GM23338 (cell line): Measurements from ENCODE around the gene CDYL. TPM values are rescaled to one million over a fixed set of nuclear protein-coding genes. Genes with fewer than 3 reads are reported as not detected.

Source experiments
- ATAC-seq: fragments of 200-7000 bp; cut with Tn5 transposase; 3 replicates; pipeline ENCODE4 v1.9.1; 2020
- DNase-seq: peaks from one replicate; pipeline ENCODE4 v3.0.0-alpha.2; 2015; ENCODE audit warnings: low spot score
- H2AFZ ChIP-seq: fragments of 200-600 bp; sonication (generic); 2 replicates; pipeline ENCODE4 v1.8.0; 2016; ENCODE audit warnings: antibody characterized with exemption, mild to moderate bottlenecking, moderate library complexity
- H3F3A ChIP-seq: fragments of 200-600 bp; sonication (generic); replicated peaks from 2 replicates; pipeline ENCODE4 v1.8.0; 2017; ENCODE audit warnings: antibody characterized with exemption, mixed run types, low read depth
- H3K27ac ChIP-seq: fragments of 200-600 bp; sonication (generic); 2 replicates; pipeline ENCODE4 v1.6.1; 2016; ENCODE audit warnings: low read depth
- H3K27me3 ChIP-seq: fragments of 200-600 bp; sonication (generic); 2 replicates; pipeline ENCODE4 v1.8.0; 2016; ENCODE audit warnings: mild to moderate bottlenecking, mixed run types, moderate library complexity; ENCODE audit not compliant: insufficient read depth
- H3K36me3 ChIP-seq: fragments of 200-600 bp; sonication (generic); 2 replicates; pipeline ENCODE4 v1.8.0; 2016; ENCODE audit warnings: mild to moderate bottlenecking; ENCODE audit not compliant: insufficient read depth
- H3K4me1 ChIP-seq: fragments of 200-600 bp; sonication (generic); 2 replicates; pipeline ENCODE4 v1.8.0; 2016; ENCODE audit warnings: mild to moderate bottlenecking, moderate library complexity; ENCODE audit not compliant: insufficient read depth
- H3K4me2 ChIP-seq: fragments of 200-600 bp; sonication (generic); 2 replicates; pipeline ENCODE4 v1.7.1; 2017; ENCODE audit warnings: mixed run types
- H3K4me3 ChIP-seq: fragments of 200-600 bp; sonication (generic); 2 replicates; pipeline ENCODE4 v1.6.1; 2016; ENCODE audit warnings: mixed run types
- H3K79me2 ChIP-seq: fragments of 200-600 bp; sonication (generic); replicated peaks from 2 replicates; pipeline ENCODE4 v1.8.0; 2017; ENCODE audit warnings: mild to moderate bottlenecking; ENCODE audit not compliant: insufficient read depth
- H3K9me2 ChIP-seq: fragments of 200-600 bp; sonication (generic); 2 replicates; pipeline ENCODE4 v1.8.0; 2017; ENCODE audit not compliant: insufficient read depth
- H4K20me1 ChIP-seq: fragments of 200-600 bp; sonication (generic); replicated peaks from 2 replicates; pipeline ENCODE4 v1.8.0; 2017; ENCODE audit warnings: mild to moderate bottlenecking; ENCODE audit not compliant: insufficient read depth
- H3K27ac Mint-ChIP-seq: 2 replicates; pipeline ENCODE4 v1.8.0; 2020; ENCODE audit warnings: inconsistent platforms, mild to moderate bottlenecking, moderate library complexity, mixed read lengths
- H3K27me3 Mint-ChIP-seq: 3 replicates; pipeline ENCODE4 v1.8.0; 2022; ENCODE audit warnings: low read depth, mild to moderate bottlenecking, moderate library complexity, mixed read lengths, inconsistent platforms; ENCODE audit not compliant: insufficient read depth, poor library complexity
- H3K36me3 Mint-ChIP-seq: 3 replicates; pipeline ENCODE4 v1.8.0; 2021; ENCODE audit warnings: low read depth, mild to moderate bottlenecking, inconsistent platforms, moderate library complexity, mixed read lengths
- H3K4me1 Mint-ChIP-seq: 3 replicates; pipeline ENCODE4 v1.8.0; 2020; ENCODE audit warnings: mild to moderate bottlenecking, inconsistent platforms, mixed read lengths
- H3K4me3 Mint-ChIP-seq: 3 replicates; pipeline ENCODE4 v1.8.0; 2021; ENCODE audit warnings: moderate library complexity, mild to moderate bottlenecking, inconsistent platforms, mixed read lengths
- H3K9me3 Mint-ChIP-seq: 3 replicates; pipeline ENCODE4 v1.8.0; 2020; ENCODE audit warnings: moderate library complexity, mild to moderate bottlenecking, inconsistent platforms, mixed read lengths
- CREB1 ChIP-seq: fragments of 250-450 bp; sonication (Bioruptor Pico); IDR thresholded peaks from 2 replicates; pipeline ENCODE4 v1.5.0; 2020; ENCODE audit warnings: low read depth, mild to moderate bottlenecking, moderate library complexity
- CTCF ChIP-seq, 2 experiments: fragments of 200-600 bp in 1 of 2; sonication (generic) in 1 of 2; conservative IDR thresholded peaks; 2 replicates each; pipeline versions ENCODE4 v1.5.1 to v1.6.1; 2016 to 2017; ENCODE audit warnings: antibody characterized with exemption in 2 of 2, low read depth in 2 of 2, mild to moderate bottlenecking in 2 of 2, moderate library complexity in 1 of 2
- ETS1 ChIP-seq: IDR thresholded peaks from 2 replicates; pipeline ENCODE4 v1.6.1; 2016; ENCODE audit warnings: antibody characterized with exemption
- EZH2 ChIP-seq: fragments of 200-600 bp; sonication (generic); IDR thresholded peaks from one replicate; pipeline ENCODE4 v1.8.0; 2017; ENCODE audit warnings: antibody characterized with exemption, mild to moderate bottlenecking, low read depth; ENCODE audit not compliant: unreplicated experiment
- EZH2phosphoT487 ChIP-seq: fragments of 200-600 bp; sonication (generic); IDR thresholded peaks from one replicate; pipeline ENCODE4 v1.8.1; 2018; ENCODE audit warnings: antibody characterized with exemption; ENCODE audit not compliant: unreplicated experiment
- JUNB ChIP-seq: IDR thresholded peaks from one replicate; pipeline ENCODE4 v1.6.1; 2016; ENCODE audit warnings: antibody characterized with exemption; ENCODE audit not compliant: unreplicated experiment
- NANOG ChIP-seq: IDR thresholded peaks from 2 replicates; pipeline ENCODE4 v1.6.1; 2016; ENCODE audit warnings: antibody characterized with exemption, borderline replicate concordance
- POLR2AphosphoS5 ChIP-seq: IDR thresholded peaks from 2 replicates; pipeline ENCODE4 v1.6.1; 2016; ENCODE audit warnings: antibody characterized with exemption, low read depth
- REST ChIP-seq: IDR thresholded peaks from one replicate; pipeline ENCODE4 v1.6.1; 2018; ENCODE audit warnings: antibody characterized with exemption; ENCODE audit not compliant: unreplicated experiment
- STAT1 ChIP-seq: IDR thresholded peaks from one replicate; pipeline ENCODE4 v1.6.1; 2016; ENCODE audit warnings: antibody characterized with exemption; ENCODE audit not compliant: unreplicated experiment
- ZNF114 ChIP-seq: fragments of 250-450 bp; sonication (Bioruptor Pico); IDR thresholded peaks from 2 replicates; pipeline ENCODE4 v1.5.0; 2020; ENCODE audit warnings: mild to moderate bottlenecking, moderate library complexity
- ZNF331 ChIP-seq: fragments of 250-450 bp; sonication (Bioruptor Pico); IDR thresholded peaks from 2 replicates; pipeline ENCODE4 v1.5.0; 2020; ENCODE audit warnings: low read depth, mild to moderate bottlenecking, moderate library complexity
- ZNF462 ChIP-seq: fragments of 250-450 bp; sonication (Bioruptor Pico); IDR thresholded peaks from 2 replicates; pipeline ENCODE4 v1.5.0; 2020; ENCODE audit warnings: mild to moderate bottlenecking, moderate library complexity
- polyA plus RNA-seq: library from polyadenylated mRNA; unstranded; fragments of >200 nt; fragmentation: Nextera tagmentation; extraction: Ambion mirVana; gene quantifications from 2 replicates; pipeline ENCODE4 v1.2.1, GENCODE V29; 2016
- total RNA-seq: library from RNA; depleted of rRNA; stranded (reverse); fragments of >200 nt; shearing (Covaris generic); gene quantifications from 2 replicates; pipeline ENCODE4 v1.2.3, GENCODE V29; 2014

Gene CDYL
- total and polyA plus RNA-seq, 2 experiments from 2014 or later = 67.2 to 128 TPM

GRCh38 chr6:4813055-4813454, 36.9 kb downstream of the CDYL start:
- H2AFZ ChIP-seq = no peak overlapping the region
- DNase-seq (no peak), ATAC-seq (no peak)
- H3K4me3 Mint-ChIP-seq = no peak overlapping the region
- peaks cover 21% of the 10 kb centered on the region for H3K4me1 ChIP-seq
- H3F3A ChIP-seq = no peaks in the 10 kb centered on the region
- no peak overlapping the region for H3K27ac Mint-ChIP-seq
- no peak for TF ChIP-seq ZNF331 (CRISPR knock-in tag)
- no peak for TF ChIP-seq REST
- TF ChIP-seq EZH2 = no peak
- TF ChIP-seq STAT1 = no peak
- no peak for TF ChIP-seq NANOG
- TF ChIP-seq EZH2phosphoT487 = no peak
- no peak for TF ChIP-seq CTCF (conservative IDR thresholded peaks at IDR 0.05; ENCODE audit: low read depth in 2 of 2)
- TF ChIP-seq JUNB = no peak
- TF ChIP-seq POLR2AphosphoS5 = no peak
- no peak for TF ChIP-seq ETS1
- no peak for TF ChIP-seq ZNF462 (CRISPR knock-in tag)
- no peak for TF ChIP-seq ZNF114 (CRISPR knock-in tag)
- TF ChIP-seq CREB1 = no peak
- no peaks in the 10 kb centered on the region for H3K27me3 ChIP-seq
- H3K27me3 Mint-ChIP-seq = peaks cover 1% of the 10 kb centered on the region
- peaks cover 19% of the 10 kb centered on the region for H3K4me1 Mint-ChIP-seq
- peaks cover 97% of the 10 kb centered on the region for H3K79me2 ChIP-seq
- no peaks in the 10 kb centered on the region for H3K9me3 Mint-ChIP-seq
- H3K9me2 ChIP-seq = no peaks in the 10 kb centered on the region; the same call in 1 of the 2 replicates
- H3K36me3 Mint-ChIP-seq = peaks cover 4% of the 10 kb centered on the region; the same call in 2 of the 3 replicates
- H3K27ac ChIP-seq = no peak overlapping the region
- peaks cover 93% of the 10 kb centered on the region for H4K20me1 ChIP-seq
- H3K36me3 ChIP-seq = no peaks in the 10 kb centered on the region
- H3K4me2 ChIP-seq = no peak overlapping the region
- no peak overlapping the region for H3K4me3 ChIP-seq
